Brain pericyte (primary cell): ENCODE results near the gene BAG1.

Experiments used
- DNase-seq: peaks from one replicate; pipeline ENCODE4 v3.0.0-alpha.2; 2012; ENCODE audit warnings: low read depth, low spot score

The BAG1 gene

GRCh38 chr9:33242609-33243134 lies 21.8 kb downstream of the BAG1 start:
- no peak for DNase-seq

- no peak for DNase-seq
Observed at GRCh38 chr9:33241298-33241697, 23.2 kb downstream of the BAG1 start.

GRCh38 chr9:33239921-33240320 lies 24.6 kb downstream of the BAG1 start, which contains the start of gene SPINK4:
Gene SPINK4, plus strand, starts transcription at chr9:33240167. Its CDS starts 42 bp downstream, at chr9:33240209.
- DNase-seq: no peak

GRCh38 chr9:33236571-33236970 lies 27.9 kb downstream of the BAG1 start:
- DNase-seq: no peak

GRCh38 chr9:33234511-33235467 lies 29.7 kb downstream of the BAG1 start:
- no peak for DNase-seq

GRCh38 chr9:33233626-33234342 lies 30.7 kb downstream of the BAG1 start:
- peak; percentile 84 for DNase-seq

- no peak for DNase-seq
Observed at GRCh38 chr9:33232815-33233214, 31.7 kb downstream of the BAG1 start.

GRCh38 chr9:33231623-33231942 lies 32.9 kb downstream of the BAG1 start:
- no peak for DNase-seq

- no peak for DNase-seq
Observed at GRCh38 chr9:33230756-33231622, 33.5 kb downstream of the BAG1 start.

- no peak for DNase-seq
Observed at GRCh38 chr9:33229359-33230114, 35.0 kb downstream of the BAG1 start.

- DNase-seq: no peak
Observed at GRCh38 chr9:33228606-33229005, 35.9 kb downstream of the BAG1 start.

GRCh38 chr9:33227741-33228140 lies 36.8 kb downstream of the BAG1 start:
- no peak for DNase-seq

- no peak for DNase-seq
Observed at GRCh38 chr9:33227008-33227398, 37.5 kb downstream of the BAG1 start.

GRCh38 chr9:33225319-33226147 lies 39.0 kb downstream of the BAG1 start:
- peak; percentile 36 for DNase-seq

- no peak for DNase-seq
Observed at GRCh38 chr9:33223696-33224095, 40.8 kb downstream of the BAG1 start.

GRCh38 chr9:33222031-33222430 lies 42.5 kb downstream of the BAG1 start:
- DNase-seq: no peak

GRCh38 chr9:33221568-33221884 lies 43.0 kb downstream of the BAG1 start:
- DNase-seq: no peak

GRCh38 chr9:33220681-33221567 lies 43.6 kb downstream of the BAG1 start:
- DNase-seq: no peak
